GM18867 (cell line): ENCODE data around the gene ODAM.
"Not testable (repeated sequence)": the region's sequence is repeated elsewhere in the genome, so short reads cannot be mapped to it uniquely, and the experiment has no call there.

Experiments
- ATAC-seq: cut with Tn5 transposase; IDR thresholded peaks from one replicate; pipeline ENCODE4 v1.9.1; 2021; ENCODE audit warnings: mild to moderate bottlenecking, moderate library complexity; ENCODE audit not compliant: unreplicated experiment

ODAM gene

DNA sequence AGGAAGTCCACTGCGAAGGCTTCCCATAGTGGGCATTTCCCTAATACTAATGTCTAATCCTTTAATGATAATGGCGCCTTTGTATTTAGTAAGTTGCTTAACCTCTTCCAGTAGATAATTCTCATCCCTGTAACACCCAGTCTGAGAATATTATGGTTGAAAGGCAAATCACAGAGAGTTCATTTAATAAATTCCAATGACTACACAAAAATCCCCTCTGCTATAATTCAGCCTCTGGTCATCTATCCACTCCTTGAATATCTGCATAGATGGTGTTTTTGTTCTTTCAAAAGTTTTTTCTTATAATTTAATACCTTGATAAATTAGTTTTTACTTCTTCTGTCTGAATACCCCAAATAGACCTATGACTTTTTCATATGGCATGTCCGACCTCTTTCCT, 25.9 kb downstream of the ODAM start:
- ATAC-seq = not testable (repeated sequence)

- not testable (repeated sequence) for ATAC-seq
Measured at GRCh38 chr4:70221818-70222217, 26.3 kb downstream of the ODAM start.

- no peak for ATAC-seq
Measured at GRCh38 chr4:70225824-70226223, 30.3 kb downstream of the ODAM start, which contains the start of gene FDCSP. TSS of gene FDCSP (plus strand) at chr4:70226124. CDS start at chr4:70231195, 5,071 bp downstream.

DNA sequence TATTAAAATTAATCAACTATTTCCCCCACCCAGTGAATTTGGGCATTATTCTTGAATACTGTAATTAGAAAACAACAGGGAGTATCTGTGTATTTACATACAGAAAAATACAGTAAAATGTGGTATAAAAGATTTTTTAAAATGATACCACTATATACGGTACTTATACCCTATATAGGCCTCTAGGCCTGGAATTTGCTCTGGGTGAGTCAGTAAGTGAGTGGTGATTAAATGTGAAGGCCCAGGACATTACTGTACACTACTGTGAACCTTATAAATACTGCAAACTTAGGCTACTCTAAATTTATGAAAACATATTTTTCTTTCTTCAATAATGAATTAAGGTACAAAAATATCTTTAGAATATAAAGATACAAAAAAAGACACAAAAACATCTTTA, 40.6 kb downstream of the ODAM start:
- no peak for ATAC-seq

DNA sequence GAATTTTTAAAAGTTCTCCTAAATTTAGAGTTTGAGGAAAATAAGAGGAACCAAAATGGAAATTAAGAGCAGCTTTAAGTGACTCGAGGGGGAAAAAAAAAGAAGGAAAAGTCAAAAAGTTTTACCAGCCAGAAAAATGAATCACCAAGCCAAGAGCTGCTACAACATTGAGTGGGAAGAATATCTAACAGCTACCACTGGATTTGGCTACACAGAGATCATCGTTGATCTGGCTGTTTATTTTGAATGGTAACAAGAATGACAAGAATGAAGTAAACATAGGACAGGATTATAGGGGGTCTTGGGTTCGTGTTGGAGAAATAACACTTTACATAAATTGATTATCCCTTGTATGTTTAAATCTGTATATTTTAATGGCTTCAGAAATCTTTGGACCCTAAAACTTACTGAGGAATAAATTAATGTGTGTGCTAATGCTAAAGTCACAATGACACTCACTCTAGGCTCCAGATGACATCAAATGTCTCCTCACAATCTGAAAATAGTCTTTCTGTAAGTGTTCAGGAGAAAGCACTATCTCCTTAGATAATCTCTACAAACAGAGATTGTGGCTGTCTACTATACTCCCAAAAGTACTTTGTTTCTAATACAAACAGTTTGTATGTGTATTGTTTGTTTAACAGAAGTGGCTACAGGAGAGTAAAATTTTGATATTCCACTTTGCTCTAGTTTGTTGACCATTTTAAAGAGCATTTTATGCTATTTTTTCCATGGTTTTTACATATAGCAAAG, 43.8 kb downstream of the ODAM start:
- no peak for ATAC-seq

- no peak for ATAC-seq
Measured at GRCh38 chr4:70239884-70240591, 44.5 kb downstream of the ODAM start.

GRCh38 chr4:70242297-70242696, 46.8 kb downstream of the ODAM start, which contains the start of gene CSN3:
TSS of gene CSN3 (plus strand) at chr4:70242597. CDS start at chr4:70244820, 2,223 bp downstream.
- ATAC-seq = not testable (repeated sequence)

GRCh38 chr4:70243091-70243490, 47.6 kb downstream of the ODAM start:
- ATAC-seq = no peak

- ATAC-seq = no peak
Measured at GRCh38 chr4:70251250-70251944, 55.9 kb downstream of the ODAM start.

DNA sequence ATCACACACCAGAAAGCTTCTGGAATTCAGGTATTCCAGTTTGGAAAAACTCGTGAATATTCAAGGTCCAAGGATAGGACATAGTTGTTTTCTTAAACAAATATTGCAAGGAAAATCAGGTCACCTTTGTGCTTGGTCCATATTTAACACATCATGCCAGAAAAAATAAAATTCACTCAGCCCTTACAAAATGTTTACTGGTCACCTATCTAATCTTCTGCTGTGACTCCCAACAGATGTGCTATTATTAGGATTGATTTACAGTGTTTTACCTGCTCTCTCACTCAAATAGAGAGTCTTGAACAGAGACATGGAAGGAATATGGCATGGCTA, 56.4 kb downstream of the ODAM start:
- ATAC-seq = no peak
